Omental fat pad (tissue), 4 donors: ENCODE results near the gene DNAJC1. TPM values are rescaled to one million over a fixed set of nuclear protein-coding genes. Genes with fewer than 3 reads are reported as not detected.

Source experiments
- ATAC-seq: fragments of 150-250 bp; one replicate; pipeline ENCODE4 v1.9.1; 2016; ENCODE audit warnings: mild to moderate bottlenecking, moderate library complexity; ENCODE audit not compliant: low FRiP score
- DNase-seq: peaks from one replicate; pipeline ENCODE4 v3.0.0-alpha.2; 2019; ENCODE audit warnings: low spot score
- CTCF ChIP-seq, 3 donors: fragments of 450-650 bp; IDR thresholded peaks; one replicate each; pipeline ENCODE4 v1.5.1; 2016 to 2017; ENCODE audit warnings: antibody characterized with exemption in 3 of 3, mild to moderate bottlenecking in 3 of 3, moderate library complexity in 2 of 3
- total RNA-seq, 4 donors: library from RNA; depleted of rRNA; stranded (reverse); fragments of >200 nt; gene quantifications; one replicate each; pipeline ENCODE4 v1.1.0, GENCODE V29; 2016

The DNAJC1 gene
- total RNA-seq, 4 donors from 2014 or later, result 69.5 to 119 (median 89.8) TPM

DNA sequence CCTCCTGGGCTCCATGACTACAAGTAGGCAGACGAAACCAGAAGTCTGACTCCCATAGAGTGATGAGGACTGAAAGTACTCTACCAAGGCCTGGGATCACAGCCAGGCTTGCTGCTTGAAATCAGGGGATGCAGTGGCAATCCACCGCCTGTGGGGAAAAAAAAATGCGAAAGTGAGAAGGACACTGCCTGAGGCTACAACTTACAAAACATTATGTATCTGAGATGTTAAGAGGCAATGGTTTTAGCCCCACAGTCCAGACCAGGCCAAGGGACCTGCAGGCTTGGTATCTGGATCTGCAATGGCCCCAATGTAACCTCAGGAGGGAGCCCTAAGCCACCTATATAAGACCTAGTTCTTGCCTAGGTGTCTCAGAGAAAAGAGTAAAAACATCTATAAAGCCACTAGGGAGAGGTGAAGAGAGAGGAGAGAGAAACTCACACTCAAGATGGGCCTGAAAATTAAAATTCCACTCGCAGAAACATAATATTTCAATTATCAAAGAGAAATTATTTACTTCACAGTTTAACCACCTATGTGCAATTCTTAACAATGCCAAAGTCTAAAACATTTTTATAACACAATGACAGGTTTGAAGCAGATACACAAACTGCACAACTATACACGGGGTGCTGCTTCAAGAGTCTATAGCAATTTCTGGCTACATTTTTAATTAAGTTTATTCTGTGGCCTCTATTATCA lies 13.9 kb downstream of the DNAJC1 start:
- TF ChIP-seq CTCF (IDR thresholded peaks at IDR 0.05), result no peak
- DNase-seq (no peak), ATAC-seq (peak; percentile 62)

DNA sequence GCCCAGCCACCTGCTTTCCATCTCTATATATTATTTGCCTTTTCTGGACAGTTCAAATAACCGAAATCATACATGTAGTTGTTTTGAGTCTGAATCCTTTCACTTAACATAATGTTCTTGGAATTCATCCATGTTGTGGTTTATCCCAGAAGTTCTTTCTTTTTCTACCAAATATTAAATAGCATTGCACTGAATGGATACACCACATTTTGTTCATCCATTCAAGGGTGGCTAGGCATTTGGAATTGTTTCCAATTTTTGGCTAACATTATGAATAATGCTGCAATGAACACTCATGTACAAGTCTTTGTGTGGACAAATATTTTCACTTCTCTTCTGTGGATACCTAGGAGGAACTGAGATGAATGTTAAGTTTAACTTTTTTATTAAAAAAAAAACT lies 18.0 kb downstream of the DNAJC1 start:
- no peak for TF ChIP-seq CTCF (IDR thresholded peaks at IDR 0.05)
- no peak for ATAC-seq
- DNase-seq, result no peak

DNA sequence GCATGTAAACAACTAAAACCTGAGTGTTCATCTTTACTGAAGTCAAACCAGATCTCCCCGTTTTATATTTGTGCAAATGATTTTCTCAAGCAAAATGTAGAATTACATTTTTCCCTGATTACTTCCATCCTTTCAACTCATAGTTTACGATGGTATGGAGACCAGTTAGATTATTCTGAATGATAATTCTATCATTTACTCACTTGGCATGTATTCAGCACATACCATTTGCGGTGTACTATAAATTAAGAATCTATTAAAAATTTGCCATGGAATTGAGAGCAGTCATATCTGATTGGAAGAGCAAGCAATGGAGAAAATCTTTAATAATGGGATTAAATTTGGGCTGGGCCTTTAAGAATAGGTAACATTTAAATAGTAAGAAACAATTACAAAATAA lies 22.4 kb downstream of the DNAJC1 start:
- ATAC-seq (no peak), DNase-seq (no peak)
- TF ChIP-seq CTCF (IDR thresholded peaks at IDR 0.05), result no peak

GRCh38 chr10:21980691-21981090 lies 22.8 kb downstream of the DNAJC1 start:
- ATAC-seq, result no peak
- TF ChIP-seq CTCF (IDR thresholded peaks at IDR 0.05), result no peak
- DNase-seq, result no peak

- DNase-seq (no peak), ATAC-seq (no peak)
- TF ChIP-seq CTCF (IDR thresholded peaks at IDR 0.05), result no peak
Observed at GRCh38 chr10:21978191-21978862, 25.2 kb downstream of the DNAJC1 start.

GRCh38 chr10:21976739-21977138 lies 26.8 kb downstream of the DNAJC1 start:
- DNase-seq (no peak), ATAC-seq (no peak)
- no peak for TF ChIP-seq CTCF (IDR thresholded peaks at IDR 0.05)

- DNase-seq, result no peak
Observed at GRCh38 chr10:21976280-21976679, 27.2 kb downstream of the DNAJC1 start.

More at GRCh38 chr10:21976280-21976679, 27.2 kb downstream of the DNAJC1 start:
- ATAC-seq, result no peak
- no peak for TF ChIP-seq CTCF (IDR thresholded peaks at IDR 0.05)
